Inflammatory macrophage treated with lipopolysaccharide for 1 hour (primary cell): Measurements from ENCODE around the gene PCDHGA5.
A peak's percentile ranks its signal among the peaks of the same experiment; 100 is the strongest.
"Not testable (repeated sequence)": the region's sequence is repeated elsewhere in the genome, so short reads cannot be mapped to it uniquely, and the experiment has no call there.

Source experiments
- DNase-seq, 2 donors: peaks; one replicate each; pipeline ENCODE4 v3.0.0-alpha.2; 2020 to 2022

The PCDHGA5 gene

GRCh38 chr5:141388661-141389060 lies 24.7 kb downstream of the PCDHGA5 start:
- no peak for DNase-seq

- DNase-seq = no peak
Measured at GRCh38 chr5:141389153-141390042, 25.4 kb downstream of the PCDHGA5 start.

- no peak for DNase-seq
Measured at GRCh38 chr5:141392429-141393198, 28.7 kb downstream of the PCDHGA5 start, which contains the start of gene PCDHGA8. Gene PCDHGA8 (plus strand): TSS chr5:141392633. CDS start chr5:141392814, 181 bp downstream.

DNA sequence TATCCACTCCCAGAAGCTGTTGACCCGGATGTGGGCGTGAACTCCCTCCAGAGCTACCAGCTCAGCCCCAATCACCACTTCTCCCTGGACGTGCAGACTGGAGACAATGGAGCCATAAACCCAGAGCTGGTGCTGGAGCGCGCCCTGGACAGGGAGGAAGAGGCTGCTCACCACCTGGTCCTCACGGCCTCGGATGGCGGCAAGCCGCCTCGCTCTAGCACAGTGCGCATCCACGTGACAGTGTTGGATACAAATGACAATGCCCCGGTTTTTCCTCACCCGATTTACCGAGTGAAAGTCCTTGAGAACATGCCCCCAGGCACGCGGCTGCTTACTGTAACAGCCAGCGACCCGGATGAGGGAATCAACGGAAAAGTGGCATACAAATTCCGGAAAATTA lies 29.3 kb downstream of the PCDHGA5 start:
- no peak for DNase-seq

- not testable (repeated sequence) for DNase-seq
Measured at GRCh38 chr5:141394401-141395187, 30.6 kb downstream of the PCDHGA5 start.

DNA sequence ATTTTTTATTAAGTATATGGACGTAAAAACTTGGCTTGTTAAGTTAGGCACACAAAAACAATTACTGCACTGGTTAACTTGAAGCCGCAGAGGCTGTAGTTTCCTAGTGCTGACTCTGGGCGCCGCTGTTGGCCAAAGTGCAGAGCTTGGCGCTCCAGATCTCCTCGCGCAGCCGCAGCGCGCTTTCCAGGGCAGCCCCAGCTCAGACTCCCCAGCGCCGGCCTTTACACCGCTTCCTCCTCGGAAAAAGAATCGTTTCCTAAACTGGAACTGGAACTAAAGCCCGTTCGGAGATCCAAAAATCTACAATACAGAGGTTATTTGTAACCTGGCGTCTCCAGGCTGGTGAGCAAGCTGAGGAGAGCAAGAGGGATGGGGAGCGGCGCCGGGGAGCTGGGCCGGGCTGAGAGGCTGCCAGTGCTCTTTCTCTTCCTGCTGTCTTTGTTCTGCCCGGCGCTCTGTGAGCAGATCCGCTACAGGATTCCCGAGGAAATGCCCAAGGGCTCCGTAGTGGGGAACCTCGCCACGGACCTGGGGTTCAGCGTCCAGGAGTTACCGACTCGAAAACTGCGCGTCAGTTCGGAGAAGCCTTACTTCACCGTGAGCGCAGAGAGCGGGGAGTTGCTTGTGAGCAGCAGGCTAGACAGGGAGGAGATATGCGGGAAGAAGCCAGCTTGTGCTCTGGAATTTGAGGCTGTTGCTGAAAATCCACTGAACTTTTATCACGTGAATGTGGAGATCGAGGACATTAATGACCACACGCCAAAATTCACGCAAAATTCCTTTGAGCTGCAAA lies 34.0 kb downstream of the PCDHGA5 start, which contains the start of gene PCDHGB5:
Gene PCDHGB5 (plus strand): TSS at position 192 of the 796 bp plus-strand sequence. CDS start 181 bp downstream, at position 373.
- DNase-seq = peak; percentile 44 to 49

DNA sequence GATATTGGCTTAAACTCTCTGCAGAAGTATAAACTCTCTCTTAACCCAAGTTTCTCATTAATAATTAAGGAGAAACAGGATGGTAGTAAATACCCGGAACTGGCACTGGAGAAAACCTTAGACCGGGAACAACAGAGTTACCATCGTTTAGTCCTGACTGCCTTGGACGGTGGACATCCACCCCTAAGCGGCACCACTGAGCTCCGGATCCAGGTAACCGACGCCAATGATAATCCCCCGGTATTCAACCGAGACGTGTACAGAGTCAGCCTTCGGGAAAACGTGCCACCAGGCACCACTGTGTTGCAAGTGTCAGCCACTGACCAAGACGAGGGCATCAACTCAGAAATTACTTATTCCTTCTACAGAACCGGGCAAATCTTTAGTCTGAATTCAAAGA lies 34.6 kb downstream of the PCDHGA5 start:
- no peak for DNase-seq

DNA sequence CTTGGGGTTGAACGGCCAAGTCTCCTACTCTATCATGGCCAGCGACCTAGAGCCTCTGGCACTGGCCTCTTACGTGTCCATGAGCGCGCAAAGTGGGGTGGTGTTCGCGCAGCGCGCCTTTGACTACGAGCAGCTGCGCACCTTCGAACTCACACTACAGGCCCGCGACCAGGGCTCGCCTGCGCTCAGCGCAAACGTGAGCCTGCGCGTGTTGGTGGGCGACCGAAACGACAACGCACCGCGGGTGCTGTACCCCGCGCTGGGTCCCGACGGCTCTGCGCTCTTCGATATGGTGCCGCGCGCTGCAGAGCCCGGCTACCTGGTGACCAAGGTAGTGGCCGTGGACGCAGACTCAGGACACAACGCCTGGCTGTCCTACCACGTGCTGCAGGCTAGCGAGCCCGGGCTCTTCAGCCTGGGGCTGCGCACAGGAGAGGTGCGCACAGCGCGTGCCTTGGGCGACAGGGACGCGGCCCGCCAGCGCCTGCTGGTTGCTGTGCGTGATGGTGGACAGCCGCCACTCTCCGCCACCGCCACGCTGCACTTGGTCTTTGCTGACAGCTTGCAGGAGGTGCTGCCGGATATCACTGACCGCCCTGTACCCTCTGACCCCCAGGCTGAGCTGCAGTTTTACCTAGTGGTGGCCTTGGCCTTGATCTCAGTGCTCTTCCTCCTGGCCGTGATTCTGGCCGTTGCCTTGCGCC lies 35.7 kb downstream of the PCDHGA5 start:
- no peak for DNase-seq

DNA sequence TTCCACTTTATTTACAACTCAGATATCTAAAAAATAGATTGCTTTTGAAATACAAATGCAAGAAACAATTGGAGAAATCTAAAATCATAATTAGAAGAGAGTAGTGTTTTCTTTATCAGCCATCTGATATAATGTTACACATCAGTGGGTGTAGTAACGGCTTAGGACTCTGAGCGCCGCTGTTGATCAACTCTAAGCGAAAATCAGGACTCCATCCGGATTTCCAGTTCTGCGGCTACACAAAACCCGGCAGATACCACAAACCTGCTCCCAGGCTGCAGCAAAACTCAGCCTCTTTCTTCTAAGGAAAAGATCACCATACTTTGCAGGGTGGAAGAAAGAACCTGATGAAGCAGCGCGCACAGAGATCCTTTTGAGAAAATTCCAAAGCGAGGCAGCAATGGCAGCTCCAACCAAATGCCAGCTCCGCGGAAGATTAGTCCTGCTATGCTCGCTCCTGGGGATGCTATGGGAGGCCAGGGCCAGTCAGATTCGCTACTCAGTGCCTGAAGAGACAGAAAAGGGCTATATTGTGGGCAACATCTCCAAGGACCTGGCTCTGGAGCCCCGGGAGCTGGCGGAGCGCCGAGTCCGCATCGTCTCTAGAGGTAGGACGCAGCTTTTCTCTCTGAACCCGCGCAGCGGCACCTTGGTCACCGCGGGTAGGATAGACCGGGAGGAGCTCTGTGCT lies 38.7 kb downstream of the PCDHGA5 start, which contains the start of gene PCDHGA9:
Gene PCDHGA9 (plus strand): TSS at position 226 of the 691 bp plus-strand sequence. CDS start 175 bp downstream, at position 401.
- DNase-seq = peak; percentile 11 to 36

GRCh38 chr5:141403387-141403786 lies 39.4 kb downstream of the PCDHGA5 start:
- DNase-seq = no peak

GRCh38 chr5:141407790-141408505 lies 44.0 kb downstream of the PCDHGA5 start, which contains the start of gene PCDHGB6:
Gene PCDHGB6 (plus strand): TSS chr5:141408021. CDS start chr5:141408203, 182 bp downstream.
- peak; percentile 43 to 54 for DNase-seq

GRCh38 chr5:141409598-141410306 lies 45.8 kb downstream of the PCDHGA5 start:
- DNase-seq = no peak

- DNase-seq = no peak
Measured at GRCh38 chr5:141411575-141411974, 47.6 kb downstream of the PCDHGA5 start.

- peak; percentile 51 to 64 for DNase-seq
Measured at GRCh38 chr5:141412854-141413539, 49.0 kb downstream of the PCDHGA5 start, which contains the start of gene PCDHGA10. Gene PCDHGA10 (plus strand): TSS chr5:141412987. CDS start chr5:141413176, 189 bp downstream.

DNA sequence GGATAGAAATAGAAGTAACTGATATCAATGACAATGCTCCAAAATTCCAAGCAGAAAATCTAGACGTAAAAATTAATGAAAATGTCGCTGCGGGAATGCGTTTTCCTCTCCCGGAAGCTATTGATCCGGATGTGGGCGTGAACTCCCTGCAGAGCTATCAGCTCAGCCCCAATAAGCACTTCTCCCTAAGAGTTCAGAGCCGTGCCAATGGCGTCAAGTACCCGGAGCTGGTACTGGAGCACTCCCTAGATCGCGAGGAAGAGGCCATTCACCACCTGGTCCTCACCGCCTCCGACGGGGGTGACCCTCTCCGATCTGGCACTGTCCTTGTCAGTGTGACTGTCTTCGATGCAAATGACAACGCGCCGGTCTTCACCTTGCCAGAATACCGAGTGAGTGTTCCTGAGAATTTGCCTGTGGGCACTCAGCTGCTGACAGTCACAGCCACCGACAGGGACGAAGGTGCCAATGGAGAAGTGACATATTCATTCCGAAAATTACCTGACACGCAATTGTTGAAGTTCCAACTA lies 49.6 kb downstream of the PCDHGA5 start:
- DNase-seq = no peak

DNA sequence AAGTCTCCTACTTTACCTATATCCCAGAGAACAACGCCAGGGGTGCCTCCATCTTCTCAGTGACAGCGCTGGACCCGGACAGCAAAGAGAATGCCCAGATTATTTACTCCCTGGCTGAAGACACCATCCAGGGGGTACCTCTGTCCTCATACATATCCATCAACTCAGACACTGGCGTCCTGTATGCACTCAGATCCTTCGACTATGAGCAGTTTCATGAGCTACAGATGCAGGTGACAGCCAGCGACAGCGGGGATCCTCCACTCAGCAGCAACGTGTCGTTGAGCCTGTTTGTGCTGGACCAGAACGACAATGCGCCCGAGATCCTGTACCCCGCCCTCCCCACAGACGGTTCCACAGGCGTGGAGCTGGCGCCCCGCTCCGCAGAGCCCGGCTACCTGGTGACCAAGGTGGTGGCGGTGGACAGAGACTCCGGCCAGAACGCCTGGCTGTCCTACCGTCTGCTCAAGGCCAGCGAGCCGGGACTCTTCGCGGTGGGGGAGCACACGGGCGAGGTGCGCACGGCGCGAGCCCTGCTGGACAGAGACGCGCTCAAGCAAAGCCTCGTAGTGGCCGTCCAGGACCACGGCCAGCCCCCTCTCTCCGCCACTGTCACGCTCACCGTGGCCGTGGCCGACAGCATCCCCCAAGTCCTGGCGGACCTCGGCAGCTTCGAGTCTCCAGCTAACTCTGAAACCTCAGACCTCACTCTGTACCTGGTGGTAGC lies 50.7 kb downstream of the PCDHGA5 start:
- DNase-seq = not testable (repeated sequence)

- DNase-seq = not testable (repeated sequence)
Measured at GRCh38 chr5:141415275-141415618, 51.3 kb downstream of the PCDHGA5 start.
